Thyroid gland (tissue), 4 donors: Measurements from ENCODE around the gene CD58. TPM values are rescaled to one million over a fixed set of nuclear protein-coding genes. Genes with fewer than 3 reads are reported as not detected.
A peak's percentile ranks its signal among the peaks of the same experiment; 100 is the strongest.

Experiments used
- DNase-seq, 2 donors: peaks; one replicate each; pipeline ENCODE4 v3.0.0-alpha.2; 2019
- H3K27ac ChIP-seq, 3 donors: fragments of 200-600 bp; sonication (generic); 1 replicate in 2 of 3; 2 replicates in 1 of 3; pipeline ENCODE4 v1.5.1; 2016 to 2019; ENCODE audit warnings: mild to moderate bottlenecking in 1 of 3, moderate library complexity in 1 of 3
- H3K27me3 ChIP-seq: fragments of 200-600 bp; sonication (generic); one replicate; pipeline ENCODE4 v1.5.1; 2019
- H3K36me3 ChIP-seq, 2 donors: fragments of 200-600 bp; sonication (generic); one replicate each; pipeline ENCODE4 v1.5.1; 2016 to 2019
- H3K4me1 ChIP-seq, 2 donors: fragments of 200-600 bp; sonication (generic); one replicate each; pipeline ENCODE4 v1.5.1; 2017 to 2019
- H3K4me3 ChIP-seq, 3 donors: fragments of 200-600 bp; sonication (generic); replicated peaks in 1 of 3; 1 replicate in 2 of 3; 2 replicates in 1 of 3; pipeline ENCODE4 v1.5.1; 2016; ENCODE audit warnings: mild to moderate bottlenecking in 1 of 3
- H3K9me3 ChIP-seq: fragments of 200-600 bp; sonication (generic); one replicate; pipeline ENCODE4 v1.5.1; 2017
- POLR2A ChIP-seq, 2 donors: fragments of 450-650 bp; IDR thresholded peaks; one replicate each; pipeline ENCODE4 v1.6.1; 2017; ENCODE audit warnings: antibody characterized with exemption in 2 of 2, mild to moderate bottlenecking in 2 of 2, moderate library complexity in 1 of 2
- WGBS, 2 donors: methylation state at CpG; one replicate each; pipeline ENCODE4 v1.1.5; 2017; 5-methylcytosine and 5-hydroxymethylcytosine counted together
- intact Hi-C: fragments of 100-400 bp; cut with DNase I; formaldehyde crosslinking; loops from one replicate; pipeline ENCODE4 v1.15.1; 2023
- total RNA-seq, 4 donors: library from RNA; depleted of rRNA; stranded (reverse); fragments of >200 nt; gene quantifications; one replicate each; pipeline ENCODE4 v1.2.3, GENCODE V29; 2016
- TF ChIP-seq, protein P1 (sequence below), 6 experiments: fragments of 200-600 bp in 3 of 6; fragments of 450-650 bp in 3 of 6; sonication (generic) in 3 of 6; IDR thresholded peaks; one replicate each; pipeline ENCODE4 v1.5.1; 2016 to 2019; ENCODE audit warnings: antibody characterized with exemption in 6 of 6, mild to moderate bottlenecking in 2 of 6, inconsistent platforms in 1 of 6, moderate library complexity in 1 of 6

The CD58 gene
- total RNA-seq, 4 donors from 2014 or later: 17.5 to 51.9 (median 23.1) TPM

DNA sequence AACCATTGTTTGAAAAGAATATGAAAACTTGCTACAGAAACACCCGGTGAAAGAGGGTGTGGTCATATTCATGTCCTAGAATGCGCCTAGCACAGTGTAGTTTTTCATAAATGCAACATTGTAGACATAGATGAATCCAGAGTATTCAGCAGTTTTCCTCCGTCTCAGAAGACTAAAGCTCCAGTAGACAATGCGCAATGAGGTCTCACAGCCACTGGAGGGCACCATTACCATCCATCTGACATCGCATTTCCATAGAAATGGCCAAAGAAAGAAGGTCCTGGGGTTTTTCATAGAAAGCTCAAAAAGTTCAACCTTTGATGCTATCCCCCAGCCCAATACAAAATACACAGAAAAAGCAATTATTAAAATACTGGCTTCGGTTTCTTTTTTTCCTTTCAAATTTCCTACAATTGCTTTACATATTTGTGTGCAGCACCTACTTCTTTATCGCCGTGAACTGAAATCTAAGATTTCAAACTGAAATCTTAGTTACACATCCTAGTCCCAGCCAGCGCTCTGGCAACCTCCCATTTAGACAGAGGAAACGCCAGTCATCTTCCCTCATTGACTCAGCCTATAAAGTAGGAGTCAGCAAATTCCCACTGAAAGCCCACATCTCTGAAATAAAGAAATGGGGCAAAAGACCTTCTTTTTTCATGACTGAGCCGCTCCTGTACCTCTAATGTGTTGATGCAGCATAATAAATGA is 3.9 kb upstream of the CD58 start:
- intact Hi-C loops: loop anchor here (5.0 kb wide), 2 partner anchors 98 to 478 kb away; no protein-coding TSS in a partner anchor
- DNase-seq: peak; percentile 64 to 70
- 33 to 36% methylated on average over 11 of the region's 11 CpGs for WGBS, 2 donors
- H3K9me3 ChIP-seq: no peaks in the 10 kb centered on the region
- H3K36me3 ChIP-seq: no peaks in the 10 kb centered on the region
- H3K27ac ChIP-seq: no peak overlapping the region
- peaks cover 6 to 9% of the 10 kb centered on the region in 2 donors for H3K4me1 ChIP-seq
- no peaks in the 10 kb centered on the region for H3K27me3 ChIP-seq
- TF ChIP-seq, protein P1, sequence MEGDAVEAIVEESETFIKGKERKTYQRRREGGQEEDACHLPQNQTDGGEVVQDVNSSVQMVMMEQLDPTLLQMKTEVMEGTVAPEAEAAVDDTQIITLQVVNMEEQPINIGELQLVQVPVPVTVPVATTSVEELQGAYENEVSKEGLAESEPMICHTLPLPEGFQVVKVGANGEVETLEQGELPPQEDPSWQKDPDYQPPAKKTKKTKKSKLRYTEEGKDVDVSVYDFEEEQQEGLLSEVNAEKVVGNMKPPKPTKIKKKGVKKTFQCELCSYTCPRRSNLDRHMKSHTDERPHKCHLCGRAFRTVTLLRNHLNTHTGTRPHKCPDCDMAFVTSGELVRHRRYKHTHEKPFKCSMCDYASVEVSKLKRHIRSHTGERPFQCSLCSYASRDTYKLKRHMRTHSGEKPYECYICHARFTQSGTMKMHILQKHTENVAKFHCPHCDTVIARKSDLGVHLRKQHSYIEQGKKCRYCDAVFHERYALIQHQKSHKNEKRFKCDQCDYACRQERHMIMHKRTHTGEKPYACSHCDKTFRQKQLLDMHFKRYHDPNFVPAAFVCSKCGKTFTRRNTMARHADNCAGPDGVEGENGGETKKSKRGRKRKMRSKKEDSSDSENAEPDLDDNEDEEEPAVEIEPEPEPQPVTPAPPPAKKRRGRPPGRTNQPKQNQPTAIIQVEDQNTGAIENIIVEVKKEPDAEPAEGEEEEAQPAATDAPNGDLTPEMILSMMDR (IDR thresholded peaks at IDR 0.05): peak in 5 of 6 experiments; percentile 70 to 87 (median 83)
- TF ChIP-seq POLR2A (IDR thresholded peaks at IDR 0.05): no peak
- H3K4me3 ChIP-seq: no peak overlapping the region

DNA sequence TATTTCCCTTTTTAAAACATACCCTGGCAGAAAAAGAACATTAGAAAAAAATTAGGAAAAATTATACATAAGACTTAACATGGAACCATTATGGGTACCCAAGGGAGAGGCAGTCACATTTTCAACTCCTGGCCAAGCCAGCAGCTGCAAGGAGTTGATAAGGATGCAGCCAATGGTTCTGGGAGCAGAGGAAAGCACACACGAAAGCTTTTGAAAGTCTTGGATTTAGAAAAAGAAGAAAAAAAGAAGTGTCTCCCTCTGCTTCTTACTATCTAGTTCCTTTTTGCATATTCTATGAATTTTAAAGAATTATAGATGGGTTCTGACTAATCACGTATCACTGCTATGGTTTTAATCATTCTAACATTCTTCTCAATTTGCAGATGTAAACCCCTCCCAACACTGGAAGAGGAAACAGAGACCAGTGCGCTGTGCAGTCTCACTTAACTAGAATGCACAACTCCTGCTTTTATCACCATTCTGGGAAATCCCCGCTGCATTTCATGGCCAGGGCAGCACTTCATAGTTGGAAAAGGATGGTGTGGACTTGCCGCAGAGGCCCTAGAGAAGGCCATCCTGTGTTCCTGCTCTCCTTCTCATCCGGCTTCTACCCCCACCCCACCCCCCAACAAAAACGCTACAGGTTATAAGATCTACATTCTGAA is 2.7 kb upstream of the CD58 start:
- Histone ChIP-seq H3K36me3 (no peaks in the 10 kb centered on the region), H3K4me1 (peaks cover 6 to 18% of the 10 kb centered on the region in 2 donors), H3K4me3 (no peak overlapping the region), H3K27me3 (no peaks in the 10 kb centered on the region), H3K27ac (no peak overlapping the region), H3K9me3 (no peaks in the 10 kb centered on the region)
- WGBS, 2 donors: 79 to 84% methylated on average over 7 of the region's 7 CpGs
- intact Hi-C loops: no loop called here
- DNase-seq: no peak
- TF ChIP-seq, protein P1 (IDR thresholded peaks at IDR 0.05): no peak
- TF ChIP-seq POLR2A (IDR thresholded peaks at IDR 0.05): no peak

DNA sequence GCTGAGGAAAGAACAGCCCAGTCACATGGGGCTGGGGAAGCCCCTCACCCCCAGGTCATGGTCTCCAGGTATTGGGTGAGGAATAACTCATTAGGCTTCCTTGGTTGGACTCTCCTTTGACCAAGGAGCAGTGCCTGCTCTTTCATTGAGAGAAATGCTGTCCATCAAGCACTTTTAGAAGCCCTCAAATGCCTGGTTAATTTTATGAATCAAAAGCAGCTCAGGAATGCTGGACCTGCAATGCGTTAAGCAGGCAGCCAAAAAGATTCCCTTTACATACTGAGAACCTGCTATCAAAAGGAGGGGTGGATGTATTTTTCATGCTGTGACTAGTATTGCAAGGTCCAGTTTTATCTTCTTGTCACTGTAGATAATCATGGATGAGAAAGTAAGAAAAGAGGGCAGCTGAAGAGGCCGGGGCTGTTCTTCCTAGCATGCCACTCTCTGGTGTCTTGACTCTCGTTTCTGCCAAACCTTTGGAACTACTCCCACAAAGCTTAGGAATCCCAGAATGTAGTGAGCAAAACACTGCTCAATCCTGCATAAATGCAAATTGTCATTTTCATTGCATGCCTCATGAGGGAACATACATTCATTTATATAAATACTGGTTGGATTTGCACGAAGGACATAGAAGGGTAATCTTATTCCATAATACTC is 2.1 kb upstream of the CD58 start:
- Histone ChIP-seq H3K27me3 (no peaks in the 10 kb centered on the region), H3K27ac (no peak overlapping the region), H3K4me3 (no peak overlapping the region), H3K36me3 (no peaks in the 10 kb centered on the region), H3K4me1 (peaks cover 6 to 19% of the 10 kb centered on the region in 2 donors), H3K9me3 (no peaks in the 10 kb centered on the region)
- WGBS, 2 donors: 83 to 91% methylated on average over 4 of the region's 4 CpGs
- intact Hi-C loops: no loop called here
- DNase-seq: no peak
- TF ChIP-seq, protein P1 (IDR thresholded peaks at IDR 0.05): no peak
- no peak for TF ChIP-seq POLR2A (IDR thresholded peaks at IDR 0.05)

- intact Hi-C loops: no loop called here
- Histone ChIP-seq H3K36me3 (no peaks in the 10 kb centered on the region), H3K27me3 (no peaks in the 10 kb centered on the region), H3K4me1 (peaks cover 6 to 19% of the 10 kb centered on the region in 2 donors), H3K9me3 (no peaks in the 10 kb centered on the region), H3K27ac (no peak overlapping the region), H3K4me3 (no peak overlapping the region)
- TF ChIP-seq, protein P1 (IDR thresholded peaks at IDR 0.05): no peak
- no peak for TF ChIP-seq POLR2A (IDR thresholded peaks at IDR 0.05)
- whole genome bisulfite sequencing, 2 donors: 92 to 94% methylated on average over 2 of the region's 2 CpGs
- no peak for DNase-seq
Measured at GRCh38 chr1:116572099-116572498, 1.3 kb upstream of the CD58 start.
